ENCODE measurements around the gene ZNF860.
"Not testable (repeated sequence)": the region's sequence is repeated elsewhere in the genome, so short reads cannot be mapped to it uniquely, and the experiment has no call there.

The ZNF860 gene

GRCh38 chr3:31999907-32000439, 18.4 kb downstream of the ZNF860 start:
- H3K9ac ChIP-seq (ENCODE audit: low read depth, low read length) = no peak overlapping the region

GRCh38 chr3:32000877-32001276, 19.3 kb downstream of the ZNF860 start:
- H3K4me1 ChIP-seq (ENCODE audit: insufficient read depth, low read length) = peaks cover 17% of the 10 kb centered on the region; the same call in 1 of the 2 replicates
- H3K9ac ChIP-seq (ENCODE audit: low read depth, low read length) = no peak overlapping the region
- no peaks in the 10 kb centered on the region for H3K36me3 ChIP-seq (ENCODE audit: insufficient read depth, low read depth, low read length)
- H3K27ac ChIP-seq (ENCODE audit: low read length) = no peak overlapping the region
- no peak overlapping the region for H3K4me3 ChIP-seq (ENCODE audit: low read length)
- no peaks in the 10 kb centered on the region for H3K27me3 ChIP-seq (ENCODE audit: insufficient read depth, low read length)
- no peaks in the 10 kb centered on the region for H3K9me3 ChIP-seq (ENCODE audit: insufficient read depth, low read depth, low read length)

More at GRCh38 chr3:31999907-32000439, 18.4 kb downstream of the ZNF860 start:
- H3K27me3 ChIP-seq (ENCODE audit: insufficient read depth, low read length) = no peaks in the 10 kb centered on the region
- H3K9me3 ChIP-seq (ENCODE audit: insufficient read depth, low read depth, low read length) = no peaks in the 10 kb centered on the region
- H3K36me3 ChIP-seq (ENCODE audit: insufficient read depth, low read depth, low read length) = no peaks in the 10 kb centered on the region
- no peak overlapping the region for H3K4me3 ChIP-seq (ENCODE audit: low read length)
- H3K4me1 ChIP-seq (ENCODE audit: insufficient read depth, low read length) = peaks cover 17% of the 10 kb centered on the region; the same call in 1 of the 2 replicates
- H3K27ac ChIP-seq (ENCODE audit: low read length) = no peak overlapping the region

GRCh38 chr3:32002561-32003368, 21.2 kb downstream of the ZNF860 start:
- Histone ChIP-seq H3K36me3 (ENCODE audit: insufficient read depth, low read depth, low read length) (no peaks in the 10 kb centered on the region), H3K4me1 (ENCODE audit: insufficient read depth, low read length) (peaks cover 17% of the 10 kb centered on the region; the same call in 1 of the 2 replicates), H3K4me3 (ENCODE audit: low read length) (0 out of 2 replicates have a peak overlapping the region, but pooled peaks have one; percentile 16), H3K27ac (ENCODE audit: low read length) (no peak overlapping the region), H3K27me3 (ENCODE audit: insufficient read depth, low read length) (no peaks in the 10 kb centered on the region), H3K9ac (ENCODE audit: low read depth, low read length) (no peak overlapping the region), H3K9me3 (ENCODE audit: insufficient read depth, low read depth, low read length) (no peaks in the 10 kb centered on the region)

- Histone ChIP-seq H3K4me3 (ENCODE audit: low read length) (0 out of 2 replicates have a peak overlapping the region, but pooled peaks have one; percentile 16), H3K4me1 (ENCODE audit: insufficient read depth, low read length) (peaks cover 17% of the 10 kb centered on the region; the same call in 1 of the 2 replicates), H3K27ac (ENCODE audit: low read length) (no peak overlapping the region), H3K9ac (ENCODE audit: low read depth, low read length) (no peak overlapping the region), H3K9me3 (ENCODE audit: insufficient read depth, low read depth, low read length) (no peaks in the 10 kb centered on the region), H3K27me3 (ENCODE audit: insufficient read depth, low read length) (no peaks in the 10 kb centered on the region), H3K36me3 (ENCODE audit: insufficient read depth, low read depth, low read length) (no peaks in the 10 kb centered on the region)
Measured at GRCh38 chr3:32003380-32003779, 21.8 kb downstream of the ZNF860 start.

GRCh38 chr3:32004113-32004765, 22.7 kb downstream of the ZNF860 start:
- no peaks in the 10 kb centered on the region for H3K9me3 ChIP-seq (ENCODE audit: insufficient read depth, low read depth, low read length)
- no peak overlapping the region for H3K27ac ChIP-seq (ENCODE audit: low read length)
- H3K4me3 ChIP-seq (ENCODE audit: low read length) = no peak overlapping the region
- peaks cover 17% of the 10 kb centered on the region; the same call in 1 of the 2 replicates for H3K4me1 ChIP-seq (ENCODE audit: insufficient read depth, low read length)
- no peaks in the 10 kb centered on the region for H3K27me3 ChIP-seq (ENCODE audit: insufficient read depth, low read length)
- no peaks in the 10 kb centered on the region for H3K36me3 ChIP-seq (ENCODE audit: insufficient read depth, low read depth, low read length)
- H3K9ac ChIP-seq (ENCODE audit: low read depth, low read length) = no peak overlapping the region

- Histone ChIP-seq H3K27me3 (ENCODE audit: insufficient read depth, low read length) (no peaks in the 10 kb centered on the region), H3K4me1 (ENCODE audit: insufficient read depth, low read length) (no peaks in the 10 kb centered on the region), H3K4me3 (ENCODE audit: low read length) (no peak overlapping the region), H3K27ac (ENCODE audit: low read length) (no peak overlapping the region), H3K36me3 (ENCODE audit: insufficient read depth, low read depth, low read length) (no peaks in the 10 kb centered on the region), H3K9ac (ENCODE audit: low read depth, low read length) (no peak overlapping the region), H3K9me3 (ENCODE audit: insufficient read depth, low read depth, low read length) (peaks cover 5% of the 10 kb centered on the region)
Measured at GRCh38 chr3:32009101-32009500, 27.6 kb downstream of the ZNF860 start.

GRCh38 chr3:32009957-32010356, 28.4 kb downstream of the ZNF860 start:
- Histone ChIP-seq H3K9me3 (ENCODE audit: insufficient read depth, low read depth, low read length) (peaks cover 5% of the 10 kb centered on the region), H3K27ac (ENCODE audit: low read length) (no peak overlapping the region), H3K27me3 (ENCODE audit: insufficient read depth, low read length) (no peaks in the 10 kb centered on the region), H3K4me1 (ENCODE audit: insufficient read depth, low read length) (no peaks in the 10 kb centered on the region), H3K4me3 (ENCODE audit: low read length) (no peak overlapping the region), H3K9ac (ENCODE audit: low read depth, low read length) (no peak overlapping the region), H3K36me3 (ENCODE audit: insufficient read depth, low read depth, low read length) (no peaks in the 10 kb centered on the region)

- not testable (repeated sequence) for H3K9ac ChIP-seq (ENCODE audit: low read depth, low read length); H3K27me3 ChIP-seq (ENCODE audit: insufficient read depth, low read length); H3K9me3 ChIP-seq (ENCODE audit: insufficient read depth, low read depth, low read length); H3K36me3 ChIP-seq (ENCODE audit: insufficient read depth, low read depth, low read length); H3K4me3 ChIP-seq (ENCODE audit: low read length); H3K4me1 ChIP-seq (ENCODE audit: insufficient read depth, low read length); H3K27ac ChIP-seq (ENCODE audit: low read length)
Measured at GRCh38 chr3:32010699-32011098, 29.1 kb downstream of the ZNF860 start.

GRCh38 chr3:32015638-32016037, 34.1 kb downstream of the ZNF860 start:
- not testable (repeated sequence) for H3K36me3 ChIP-seq (ENCODE audit: insufficient read depth, low read depth, low read length); H3K27me3 ChIP-seq (ENCODE audit: insufficient read depth, low read length); H3K9me3 ChIP-seq (ENCODE audit: insufficient read depth, low read depth, low read length); H3K4me3 ChIP-seq (ENCODE audit: low read length); H3K9ac ChIP-seq (ENCODE audit: low read depth, low read length); H3K27ac ChIP-seq (ENCODE audit: low read length); H3K4me1 ChIP-seq (ENCODE audit: insufficient read depth, low read length)

GRCh38 chr3:32017286-32017685, 35.7 kb downstream of the ZNF860 start:
- H3K9me3 ChIP-seq (ENCODE audit: insufficient read depth, low read depth, low read length) = no peaks in the 10 kb centered on the region
- H3K4me3 ChIP-seq (ENCODE audit: low read length) = no peak overlapping the region
- no peaks in the 10 kb centered on the region for H3K4me1 ChIP-seq (ENCODE audit: insufficient read depth, low read length)
- H3K27ac ChIP-seq (ENCODE audit: low read length) = no peak overlapping the region
- no peaks in the 10 kb centered on the region for H3K27me3 ChIP-seq (ENCODE audit: insufficient read depth, low read length)
- no peaks in the 10 kb centered on the region for H3K36me3 ChIP-seq (ENCODE audit: insufficient read depth, low read depth, low read length)
- no peak overlapping the region for H3K9ac ChIP-seq (ENCODE audit: low read depth, low read length)

- Histone ChIP-seq H3K9ac (ENCODE audit: low read depth, low read length) (no peak overlapping the region), H3K27me3 (ENCODE audit: insufficient read depth, low read length) (no peaks in the 10 kb centered on the region), H3K36me3 (ENCODE audit: insufficient read depth, low read depth, low read length) (no peaks in the 10 kb centered on the region), H3K9me3 (ENCODE audit: insufficient read depth, low read depth, low read length) (no peaks in the 10 kb centered on the region), H3K4me3 (ENCODE audit: low read length) (no peak overlapping the region), H3K27ac (ENCODE audit: low read length) (no peak overlapping the region), H3K4me1 (ENCODE audit: insufficient read depth, low read length) (no peaks in the 10 kb centered on the region)
Measured at GRCh38 chr3:32018757-32019564, 37.4 kb downstream of the ZNF860 start.

Data from iPS-20b (cell line).